Activated gamma-delta T cell (primary cell): ENCODE results near the gene KLRG1.

Experiments
- DNase-seq: peaks from one replicate; lab custom pipeline; 2025; lab: John Stamatoyannopoulos, UW

Gene KLRG1

GRCh38 chr12:8985213-8985754 is 4.1 kb upstream of the KLRG1 start:
- DNase-seq, result no peak

- no peak for DNase-seq
Measured at GRCh38 chr12:8987163-8987562, 2.2 kb upstream of the KLRG1 start.

- DNase-seq, result no peak
Measured at GRCh38 chr12:8987685-8988084, 1.7 kb upstream of the KLRG1 start.

DNA sequence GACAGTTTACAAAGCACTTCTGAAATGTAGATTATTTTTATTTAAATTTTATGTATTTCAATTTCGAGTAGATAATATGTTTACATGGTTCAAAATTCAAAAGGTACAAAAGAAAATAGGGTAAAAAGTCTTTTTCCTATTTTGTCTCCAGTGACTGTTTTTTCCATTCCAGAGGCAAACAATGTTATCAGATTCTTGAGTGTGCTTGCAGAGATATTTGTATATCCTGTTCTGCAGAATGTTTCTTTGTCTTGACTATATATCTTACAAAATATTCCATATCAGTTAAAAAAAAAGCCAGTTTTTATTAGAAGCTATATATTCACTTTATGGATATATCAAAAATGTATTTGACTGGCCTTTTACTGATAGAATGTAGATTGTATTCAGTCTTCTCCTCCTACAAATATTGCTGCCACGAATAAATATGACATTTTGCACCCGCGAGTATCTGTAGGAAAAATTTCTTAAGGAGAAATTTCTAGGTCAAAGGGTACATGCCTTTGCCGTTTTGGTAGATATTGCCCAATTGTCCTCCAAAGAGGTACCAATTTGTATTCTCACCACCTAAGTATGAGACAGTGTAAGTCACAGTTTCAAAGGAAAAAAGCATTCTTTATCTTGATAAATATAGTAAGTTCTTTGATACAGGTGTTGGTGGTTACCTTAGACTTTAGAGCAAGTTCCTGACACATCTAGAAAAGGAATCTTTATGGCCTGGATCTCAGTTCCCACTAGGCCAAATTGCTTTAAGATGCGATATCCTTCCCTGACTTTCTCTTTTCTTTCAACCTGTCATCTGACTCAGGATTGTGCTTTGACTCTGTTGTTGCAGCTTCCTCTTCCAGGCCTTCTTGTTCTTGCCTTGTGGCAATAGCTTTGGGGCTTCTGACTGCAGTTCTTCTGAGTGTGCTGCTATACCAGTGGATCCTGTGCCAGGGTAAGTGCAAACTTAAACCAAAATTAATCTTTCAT is 2.3 kb downstream of the KLRG1 start:
- DNase-seq, result no peak

GRCh38 chr12:8993827-8994226 is 4.5 kb downstream of the KLRG1 start:
- DNase-seq, result no peak

DNA sequence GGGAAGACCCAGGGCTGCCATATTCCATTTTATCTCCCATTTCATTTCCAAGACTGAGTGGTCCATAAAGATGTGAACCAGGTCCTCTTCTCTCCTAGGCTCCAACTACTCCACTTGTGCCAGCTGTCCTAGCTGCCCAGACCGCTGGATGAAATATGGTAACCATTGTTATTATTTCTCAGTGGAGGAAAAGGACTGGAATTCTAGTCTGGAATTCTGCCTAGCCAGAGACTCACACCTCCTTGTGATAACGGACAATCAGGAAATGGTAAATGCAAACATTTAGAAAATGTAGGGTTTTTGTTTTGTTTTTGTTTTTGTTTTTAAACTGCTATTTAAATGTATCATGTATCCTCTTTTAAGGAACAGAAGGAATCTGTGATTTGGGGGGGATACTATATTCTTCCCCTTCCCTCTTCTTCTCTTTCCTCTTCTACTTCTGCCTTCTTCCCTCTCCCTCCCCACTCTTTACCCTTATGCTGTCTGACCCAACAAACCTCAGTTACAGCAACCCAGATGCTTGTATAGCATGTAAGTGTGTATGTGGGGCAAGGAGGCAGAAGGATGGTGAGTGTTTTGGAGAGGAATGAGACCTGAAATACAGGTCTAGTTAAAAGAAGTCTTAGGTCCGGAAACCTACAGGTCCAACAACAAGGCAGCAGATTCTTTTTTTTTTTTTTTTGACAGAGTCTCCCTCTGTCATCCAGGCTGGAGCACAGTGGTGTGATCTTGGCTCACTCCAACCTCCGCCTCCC is 5.9 kb downstream of the KLRG1 start:
- no peak for DNase-seq

DNA sequence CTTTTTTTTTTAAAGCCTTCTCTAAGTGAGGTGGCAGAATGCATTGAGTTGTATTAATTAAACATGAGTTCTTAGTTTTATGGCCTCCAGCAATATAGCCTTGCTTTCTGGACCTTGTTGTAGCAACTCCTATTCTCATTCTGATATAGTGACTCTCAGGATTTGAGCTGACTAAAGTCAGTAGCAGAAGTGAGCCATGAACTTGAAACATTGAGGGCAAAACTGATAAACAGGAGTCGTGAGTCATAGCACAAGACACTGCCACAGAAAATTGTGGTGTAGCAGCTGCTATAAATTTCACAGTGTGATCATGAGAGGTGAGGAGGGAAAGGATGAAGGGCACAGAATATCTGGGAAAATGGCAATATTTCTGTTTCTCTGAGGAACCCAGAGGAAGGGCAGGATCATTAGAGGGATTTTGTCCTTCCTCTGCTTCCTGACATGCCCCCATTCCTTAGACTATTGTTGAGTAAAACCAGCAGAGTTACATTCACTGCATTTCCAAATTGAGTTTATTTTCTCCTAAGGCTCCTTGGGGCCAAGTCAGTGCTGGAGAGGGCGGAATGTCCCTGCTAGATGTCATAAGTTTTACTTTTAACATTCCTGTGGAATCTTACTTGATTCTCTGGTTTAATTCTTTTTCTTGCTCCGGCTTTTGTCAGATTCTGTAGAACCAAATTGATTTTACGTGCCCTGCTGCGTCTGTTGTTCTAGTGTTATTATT is 7.5 kb downstream of the KLRG1 start:
- no peak for DNase-seq

DNA sequence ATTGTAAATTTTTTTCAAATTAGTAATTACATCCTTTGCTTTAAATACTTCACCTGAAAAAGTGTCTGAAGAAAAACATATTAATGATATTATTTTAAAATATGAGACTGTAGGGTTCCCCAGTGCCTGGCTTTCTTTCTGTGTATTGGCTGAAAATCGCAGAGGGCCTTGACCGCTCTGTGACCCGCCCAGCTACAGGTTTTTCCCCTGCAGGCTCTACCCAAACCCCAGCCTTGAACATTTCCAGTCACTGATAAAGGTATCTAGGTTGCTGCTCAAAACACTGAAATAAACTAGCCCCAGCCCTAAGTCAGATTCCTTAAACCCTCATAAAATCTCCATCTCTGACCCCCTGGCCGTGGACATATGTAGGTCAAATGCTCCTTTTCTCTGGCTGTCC is 11.9 kb downstream of the KLRG1 start:
- no peak for DNase-seq

- DNase-seq, result no peak
Measured at GRCh38 chr12:9002335-9002734, 13.0 kb downstream of the KLRG1 start.

GRCh38 chr12:9022592-9022991 is 33.2 kb downstream of the KLRG1 start:
- no peak for DNase-seq

DNA sequence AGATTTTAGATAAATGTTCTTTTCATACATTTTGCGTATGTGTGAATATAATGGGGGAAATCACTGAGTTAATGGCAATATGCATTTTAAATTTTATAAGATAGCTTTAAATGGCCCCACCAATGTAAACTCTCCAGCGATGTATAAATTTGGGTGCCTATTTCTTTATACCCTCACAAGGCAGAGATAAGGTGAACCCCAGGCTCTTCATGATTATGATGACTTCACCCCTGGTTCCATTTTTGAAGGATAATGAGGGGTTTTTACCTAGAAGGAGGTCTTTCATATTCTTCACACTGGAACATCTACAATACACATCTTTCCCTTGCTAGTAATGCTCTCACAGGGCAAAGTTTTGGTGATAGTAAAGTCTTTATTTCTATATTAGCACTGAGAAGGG is 35.2 kb downstream of the KLRG1 start:
- no peak for DNase-seq

DNA sequence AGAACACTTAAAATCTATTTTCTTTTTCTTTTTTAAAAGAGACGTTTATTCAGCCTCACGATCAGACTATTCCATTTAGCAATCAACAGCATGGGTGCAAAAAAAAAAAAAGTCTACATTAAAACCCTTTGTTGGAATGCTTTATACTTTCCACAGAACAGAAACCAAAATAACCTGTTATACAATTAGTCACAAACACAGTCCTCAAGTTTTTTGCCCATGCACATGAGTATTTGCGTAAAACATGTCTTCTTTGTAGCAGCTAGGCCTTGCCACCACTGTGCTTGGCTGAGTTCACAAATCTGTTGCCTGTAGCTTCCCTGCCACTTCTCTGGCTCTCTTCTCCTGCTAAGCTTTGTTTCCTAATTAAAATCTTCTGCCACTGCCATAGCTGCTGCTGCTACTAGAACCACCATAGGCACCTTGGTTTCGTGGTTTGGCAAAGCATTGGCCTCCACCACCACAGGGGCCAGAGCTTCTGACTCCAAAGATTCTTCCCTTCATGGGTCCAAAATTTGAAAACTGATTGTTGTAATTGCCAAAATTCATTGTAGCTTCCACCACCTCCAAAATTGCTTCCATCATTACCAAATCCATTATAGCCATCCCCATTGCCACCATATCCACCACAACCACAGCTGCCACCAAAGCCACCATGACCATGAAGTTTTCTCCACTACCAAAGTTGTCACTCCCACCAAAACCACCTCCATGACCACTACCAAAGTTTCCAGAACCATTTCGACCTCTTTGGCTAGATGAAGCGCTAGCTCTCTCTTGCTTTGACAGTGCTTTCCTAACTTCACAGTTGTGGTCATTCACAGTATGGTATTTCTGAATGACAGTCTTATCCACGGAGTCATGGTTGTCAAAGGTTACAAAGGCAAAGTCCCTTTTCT is 38.1 kb downstream of the KLRG1 start:
- DNase-seq, result no peak

DNA sequence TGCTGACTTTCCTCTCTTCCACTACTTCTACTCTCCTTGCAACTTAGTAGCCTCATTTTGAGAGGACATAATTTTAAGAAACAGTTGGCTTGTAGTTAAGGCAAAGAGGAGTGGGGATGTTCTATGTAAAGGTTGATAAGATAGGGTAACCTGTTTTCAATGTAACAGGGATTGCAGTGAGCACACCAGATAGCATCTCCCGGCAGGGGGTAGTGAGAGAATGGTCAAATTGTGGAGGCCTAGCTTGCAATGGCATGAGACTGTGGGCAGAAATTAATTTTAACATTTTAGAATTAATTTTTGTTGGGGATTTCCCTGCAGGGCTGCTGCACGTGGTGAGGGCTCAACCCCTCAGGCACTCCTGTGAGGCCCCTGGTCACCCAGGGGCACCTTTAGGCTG is 41.4 kb downstream of the KLRG1 start:
- no peak for DNase-seq

DNA sequence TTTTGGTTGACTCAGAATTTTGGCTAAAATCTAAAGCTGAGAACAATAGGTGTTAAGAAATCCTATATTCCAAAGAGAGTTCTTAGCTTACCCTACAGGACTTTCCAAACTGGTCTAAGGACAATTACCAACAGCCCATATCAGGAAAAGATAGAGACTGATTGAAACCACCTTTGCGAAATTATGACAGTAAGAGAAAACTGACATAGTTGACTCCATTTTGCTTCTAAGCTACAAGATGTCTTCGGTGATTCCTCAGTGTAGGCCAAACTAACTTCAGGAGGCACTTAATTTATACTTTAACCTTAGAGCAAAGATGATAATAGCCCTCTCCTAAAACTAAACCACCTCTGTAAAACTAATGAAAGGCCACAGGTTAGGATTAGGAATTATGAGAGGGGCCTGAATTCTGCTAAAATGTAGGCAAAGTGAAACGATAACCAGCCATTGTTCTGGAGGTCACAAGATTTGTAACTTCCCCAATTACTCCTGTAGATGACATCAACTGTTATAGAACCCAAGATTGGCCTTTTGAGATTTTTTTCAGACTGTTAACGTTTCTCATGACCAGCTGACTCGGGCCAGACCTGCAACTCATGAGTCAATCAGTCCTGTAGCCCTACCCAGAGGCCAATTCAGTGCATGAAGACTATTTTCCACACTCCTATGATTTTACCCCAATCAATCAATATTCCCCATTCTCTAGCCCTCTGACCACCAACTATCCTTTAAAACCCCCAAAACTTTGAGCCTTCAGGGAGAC is 43.0 kb downstream of the KLRG1 start:
- DNase-seq, result no peak

GRCh38 chr12:9033265-9033887 is 44.0 kb downstream of the KLRG1 start:
- DNase-seq, result no peak

GRCh38 chr12:9034095-9034494 is 44.7 kb downstream of the KLRG1 start:
- no peak for DNase-seq

GRCh38 chr12:9036227-9036626 is 46.9 kb downstream of the KLRG1 start:
- no peak for DNase-seq

DNA sequence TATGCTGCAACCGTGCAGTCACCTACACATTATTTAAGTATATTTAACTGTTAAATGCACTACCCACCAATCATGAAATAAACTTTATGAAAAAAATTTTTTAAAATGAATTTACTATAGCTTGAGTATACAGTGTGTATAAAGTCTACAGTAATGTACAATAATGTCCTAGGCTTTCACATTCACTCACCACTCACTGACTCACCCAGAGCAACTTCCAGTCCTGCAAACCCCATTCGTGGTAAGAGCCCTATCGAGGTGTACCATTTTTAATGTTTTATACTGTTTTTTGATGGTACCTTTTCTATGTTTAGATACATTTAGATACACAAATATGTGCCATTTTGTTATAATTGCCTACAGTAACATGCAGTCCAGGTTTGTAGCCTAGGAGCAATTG is 48.1 kb downstream of the KLRG1 start:
- DNase-seq, result no peak

- DNase-seq, result no peak
Measured at GRCh38 chr12:9039397-9039977, 50.1 kb downstream of the KLRG1 start.
